ENCODE measurements around the gene TBC1D9B.

DNA sequence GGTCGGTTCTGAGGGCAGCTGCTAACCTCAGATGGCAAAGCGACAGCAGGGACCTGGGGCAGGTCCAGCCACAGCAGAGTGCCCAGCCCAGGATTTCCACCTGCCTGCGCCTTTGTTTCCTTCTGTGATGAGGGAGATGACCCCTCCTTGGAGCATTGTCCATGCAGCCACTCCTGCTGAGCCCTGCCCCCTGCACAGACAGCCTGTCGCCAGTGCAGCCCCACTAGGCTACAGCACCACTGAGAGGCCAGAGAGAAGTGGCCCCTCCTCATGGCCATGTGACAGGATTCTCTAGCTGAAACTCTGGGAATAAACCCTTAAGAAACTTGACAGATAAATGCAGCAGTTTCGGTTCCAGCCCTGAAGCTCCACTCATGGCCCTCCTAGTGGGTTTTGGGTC, 38.6 kb downstream of the TBC1D9B start:
- TF ChIP-seq POLR2A (IDR thresholded peaks at IDR 0.05), result no peak
- TF ChIP-seq, protein P1, sequence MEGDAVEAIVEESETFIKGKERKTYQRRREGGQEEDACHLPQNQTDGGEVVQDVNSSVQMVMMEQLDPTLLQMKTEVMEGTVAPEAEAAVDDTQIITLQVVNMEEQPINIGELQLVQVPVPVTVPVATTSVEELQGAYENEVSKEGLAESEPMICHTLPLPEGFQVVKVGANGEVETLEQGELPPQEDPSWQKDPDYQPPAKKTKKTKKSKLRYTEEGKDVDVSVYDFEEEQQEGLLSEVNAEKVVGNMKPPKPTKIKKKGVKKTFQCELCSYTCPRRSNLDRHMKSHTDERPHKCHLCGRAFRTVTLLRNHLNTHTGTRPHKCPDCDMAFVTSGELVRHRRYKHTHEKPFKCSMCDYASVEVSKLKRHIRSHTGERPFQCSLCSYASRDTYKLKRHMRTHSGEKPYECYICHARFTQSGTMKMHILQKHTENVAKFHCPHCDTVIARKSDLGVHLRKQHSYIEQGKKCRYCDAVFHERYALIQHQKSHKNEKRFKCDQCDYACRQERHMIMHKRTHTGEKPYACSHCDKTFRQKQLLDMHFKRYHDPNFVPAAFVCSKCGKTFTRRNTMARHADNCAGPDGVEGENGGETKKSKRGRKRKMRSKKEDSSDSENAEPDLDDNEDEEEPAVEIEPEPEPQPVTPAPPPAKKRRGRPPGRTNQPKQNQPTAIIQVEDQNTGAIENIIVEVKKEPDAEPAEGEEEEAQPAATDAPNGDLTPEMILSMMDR (IDR thresholded peaks at IDR 0.05), result no peak
